HG03196 (cell line): Measurements from ENCODE around the gene TMCC1.
"Not testable (repeated sequence)": the region's sequence is repeated elsewhere in the genome, so short reads cannot be mapped to it uniquely, and the experiment has no call there.

Experiments
- ATAC-seq: cut with Tn5 transposase; IDR thresholded peaks from one replicate; pipeline ENCODE4 v1.9.1; 2021; ENCODE audit not compliant: unreplicated experiment

The TMCC1 gene

DNA sequence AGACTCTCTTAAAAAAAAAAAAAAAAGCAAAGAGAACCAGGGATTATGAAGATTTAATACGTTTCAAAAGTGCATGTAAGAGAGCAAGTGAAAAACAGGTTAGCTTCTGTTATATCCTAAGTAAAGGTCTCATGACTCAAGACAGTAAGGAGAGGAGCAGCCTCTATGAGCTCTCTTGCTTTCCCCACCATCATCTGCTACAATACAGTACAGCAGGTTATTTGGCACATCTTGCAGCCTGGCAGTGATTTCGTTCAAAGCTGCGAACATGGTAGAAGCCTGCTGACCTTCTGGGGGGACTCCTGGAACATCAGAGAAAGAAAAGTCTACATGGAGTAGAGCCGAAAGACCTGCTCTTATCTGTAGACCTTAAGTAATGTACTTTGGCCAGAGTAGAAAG lies 157.9 kb downstream of the TMCC1 start:
- ATAC-seq: no peak

DNA sequence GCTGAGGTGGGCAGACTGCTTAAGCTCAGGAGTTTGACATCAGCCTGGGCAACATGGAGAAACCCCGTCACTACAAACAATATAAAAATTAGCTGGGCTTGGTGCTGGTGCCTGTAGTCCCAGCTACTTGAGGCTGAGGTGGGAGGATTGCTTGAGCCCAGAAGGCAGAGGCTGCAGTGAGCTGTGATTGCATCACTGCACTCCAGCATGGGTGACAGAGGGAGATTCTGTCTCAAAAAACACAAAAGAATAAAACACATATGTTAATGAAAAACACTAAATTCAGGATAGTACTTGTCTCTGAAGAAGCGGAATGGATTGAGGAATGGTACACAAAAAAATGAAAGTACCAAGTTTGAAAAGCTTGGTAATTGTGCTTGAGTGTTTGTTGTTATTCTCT lies 159.1 kb downstream of the TMCC1 start:
- ATAC-seq: no peak

DNA sequence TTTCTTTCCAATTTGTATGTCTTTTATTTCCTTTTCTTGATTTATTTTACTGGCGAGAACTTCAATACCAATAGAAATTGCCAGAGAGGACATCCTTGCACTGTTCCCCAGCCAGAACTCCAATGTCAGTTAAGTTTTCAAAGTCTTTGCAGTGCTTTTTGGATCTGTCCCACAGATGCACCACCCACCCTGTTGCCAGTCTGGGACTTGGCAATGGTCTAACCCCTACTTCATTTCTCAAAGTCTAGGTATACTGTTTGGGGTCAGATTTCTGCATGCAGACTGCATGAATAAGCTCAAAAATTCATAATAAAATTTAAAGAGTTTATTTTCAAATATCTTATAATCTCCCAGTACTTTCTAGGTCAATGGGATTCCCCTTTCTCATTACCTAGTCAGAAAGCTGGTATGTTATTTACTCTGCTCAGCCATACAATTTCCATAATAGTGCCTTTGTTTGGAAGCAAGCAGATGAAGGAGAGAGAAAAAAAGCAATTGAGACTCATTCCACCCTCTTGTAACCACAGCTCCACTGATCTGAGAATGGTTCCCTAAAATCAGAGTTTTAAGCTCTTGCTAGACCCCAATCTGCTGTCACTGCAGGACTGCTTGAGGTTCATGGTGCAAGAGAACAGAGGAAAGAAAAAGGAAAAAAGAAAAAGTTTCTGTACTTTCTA lies 161.2 kb downstream of the TMCC1 start:
- ATAC-seq: no peak

DNA sequence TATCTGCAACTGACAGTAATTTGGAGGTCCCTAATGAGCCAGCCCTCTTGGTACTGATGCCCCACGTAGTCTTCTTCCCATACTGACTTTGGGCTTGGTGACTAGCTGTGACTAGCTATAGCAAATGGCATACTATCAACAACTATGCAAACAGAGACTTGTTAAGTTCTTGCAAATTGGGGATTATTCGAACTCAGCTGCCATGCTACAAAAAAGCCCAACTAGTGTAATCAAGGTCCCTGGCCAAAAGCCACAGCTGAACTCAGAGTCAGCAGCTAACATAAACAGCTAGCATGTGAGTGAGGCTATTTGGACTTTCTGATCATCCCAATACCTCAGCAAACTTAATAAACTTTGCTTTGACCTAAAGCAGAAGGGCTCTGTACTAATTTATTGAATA lies 165.8 kb downstream of the TMCC1 start:
- no peak for ATAC-seq

DNA sequence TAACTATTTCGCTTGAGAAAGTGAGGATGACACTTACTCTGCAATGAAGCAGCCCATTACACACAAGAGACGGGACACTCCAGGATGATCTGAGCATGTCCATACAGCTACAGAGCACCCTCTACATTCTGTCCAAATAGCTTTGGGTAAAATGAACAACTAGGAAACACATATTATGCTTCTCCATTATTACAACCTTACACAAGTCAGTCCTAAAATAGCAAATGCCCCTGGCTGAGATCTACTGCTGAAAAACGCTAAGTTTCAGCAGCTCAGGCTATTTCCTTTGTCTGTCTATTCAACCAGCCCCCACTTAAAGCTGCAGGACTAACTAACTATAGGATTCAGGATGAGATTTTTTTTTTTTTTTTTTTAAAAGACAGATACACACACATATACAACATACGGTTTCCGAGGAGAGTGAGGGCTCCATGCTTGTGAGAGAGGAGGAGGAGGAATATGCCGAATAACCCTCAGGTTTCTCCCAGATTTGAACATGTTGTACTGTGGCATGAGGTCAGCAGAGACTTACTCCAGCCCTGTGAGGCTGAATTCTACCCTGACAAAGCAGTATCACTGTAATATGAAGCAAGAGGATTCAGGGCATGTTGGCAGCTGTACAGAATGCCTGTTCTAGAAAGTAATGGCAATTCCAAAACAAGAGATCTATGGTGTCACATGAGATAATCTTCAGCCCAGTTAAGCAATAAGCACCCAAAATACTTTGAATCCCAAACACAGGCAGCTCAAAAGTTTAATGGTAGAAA lies 169.8 kb downstream of the TMCC1 start:
- no peak for ATAC-seq

DNA sequence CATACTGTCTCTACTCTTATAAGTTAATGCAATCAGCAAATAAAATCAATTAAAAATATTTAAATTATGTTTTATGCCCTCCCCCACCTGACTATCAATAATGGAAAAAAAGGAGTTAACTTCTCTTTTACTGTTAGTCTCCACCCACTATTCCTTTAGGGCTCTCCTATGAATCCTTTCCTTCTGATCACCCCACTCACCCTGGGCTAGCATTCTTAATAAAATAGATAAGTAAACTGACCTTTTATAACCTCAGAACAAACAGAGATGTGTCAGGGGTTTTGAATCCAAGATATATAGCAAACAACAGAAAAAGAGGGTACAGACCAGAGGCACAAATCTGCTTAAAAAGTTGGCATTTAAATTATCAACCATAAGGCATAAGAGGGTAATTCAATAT lies 171.0 kb downstream of the TMCC1 start:
- ATAC-seq: no peak

DNA sequence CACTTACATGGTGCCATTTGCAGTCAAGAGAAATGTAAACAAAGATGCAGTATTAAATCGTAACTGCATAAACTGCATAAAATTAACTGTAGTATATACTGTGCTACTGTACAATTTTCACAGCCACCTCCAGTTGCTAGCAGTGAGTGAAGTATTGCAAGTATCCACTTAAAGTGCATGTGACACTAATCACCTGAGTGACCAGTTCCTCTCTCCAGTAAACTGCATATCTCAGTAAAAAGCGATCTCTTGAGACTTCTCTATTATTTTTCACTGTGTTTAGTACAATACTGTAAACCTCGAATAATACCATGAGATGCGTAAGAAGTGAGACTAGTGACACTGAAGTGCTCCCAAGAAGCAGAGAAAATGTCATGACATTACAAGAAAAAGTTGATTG lies 175.3 kb downstream of the TMCC1 start:
- ATAC-seq: no peak

DNA sequence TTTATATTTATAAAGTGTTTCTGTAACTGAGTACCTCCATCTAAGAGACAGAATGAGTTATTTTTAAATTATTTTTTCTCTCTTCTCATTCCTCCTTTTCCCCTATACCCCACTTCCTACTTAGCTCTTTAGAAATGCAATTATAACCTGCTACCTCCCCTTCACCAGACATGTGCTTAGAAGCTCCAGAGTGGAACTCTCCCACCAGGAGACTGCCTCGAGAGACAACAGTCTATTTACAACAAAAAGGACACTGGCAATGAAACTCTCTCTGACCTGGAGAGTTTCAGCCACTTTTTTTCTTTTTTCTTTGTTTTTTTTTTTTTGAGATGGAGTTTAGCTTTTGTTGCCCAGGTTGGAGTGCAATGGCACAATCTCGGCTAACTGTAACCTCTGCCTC lies 177.7 kb downstream of the TMCC1 start:
- ATAC-seq: no peak

DNA sequence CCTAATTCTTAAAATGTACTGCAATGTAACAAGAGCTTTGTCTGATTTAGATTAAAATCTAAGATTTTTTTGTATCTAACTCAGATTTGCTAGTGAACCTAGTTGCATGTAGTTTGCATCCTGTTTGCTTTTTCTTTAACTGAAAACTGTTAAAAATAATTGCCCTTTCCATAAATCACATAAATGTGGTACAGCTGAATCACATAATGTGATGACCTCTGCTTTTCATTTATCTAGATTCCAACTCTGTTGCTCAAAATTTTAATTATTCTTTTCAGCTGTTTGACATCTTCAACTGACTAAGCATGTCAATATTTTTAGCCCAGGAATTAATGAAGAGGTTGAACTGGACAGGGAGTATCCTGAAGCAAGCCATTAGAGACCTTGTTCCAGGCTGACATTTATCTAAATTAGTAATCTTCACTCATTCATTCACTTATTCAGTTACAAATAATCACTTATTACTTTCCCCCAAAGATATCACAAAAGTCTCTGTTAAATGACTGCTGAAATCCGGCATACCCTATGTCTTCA lies 185.1 kb downstream of the TMCC1 start:
- no peak for ATAC-seq

DNA sequence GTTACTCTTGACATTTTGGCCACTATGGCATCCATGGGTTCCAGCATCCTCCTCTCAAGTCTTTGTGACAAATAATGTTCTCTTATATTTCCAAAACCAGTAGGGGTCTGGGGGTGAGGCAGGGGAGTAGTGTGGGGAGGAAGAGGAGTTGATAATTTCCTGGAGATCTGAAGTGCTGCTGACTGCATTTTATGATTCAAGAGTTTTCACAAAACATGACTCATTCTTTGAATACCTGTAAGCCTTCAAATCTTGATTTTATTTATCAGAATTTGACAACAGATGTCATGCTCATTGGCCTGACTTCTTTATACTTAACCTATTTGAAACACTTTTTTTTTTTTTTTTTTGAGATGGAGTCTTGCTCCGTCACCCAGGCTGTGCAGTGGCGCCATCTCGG lies 188.2 kb downstream of the TMCC1 start:
- no peak for ATAC-seq

DNA sequence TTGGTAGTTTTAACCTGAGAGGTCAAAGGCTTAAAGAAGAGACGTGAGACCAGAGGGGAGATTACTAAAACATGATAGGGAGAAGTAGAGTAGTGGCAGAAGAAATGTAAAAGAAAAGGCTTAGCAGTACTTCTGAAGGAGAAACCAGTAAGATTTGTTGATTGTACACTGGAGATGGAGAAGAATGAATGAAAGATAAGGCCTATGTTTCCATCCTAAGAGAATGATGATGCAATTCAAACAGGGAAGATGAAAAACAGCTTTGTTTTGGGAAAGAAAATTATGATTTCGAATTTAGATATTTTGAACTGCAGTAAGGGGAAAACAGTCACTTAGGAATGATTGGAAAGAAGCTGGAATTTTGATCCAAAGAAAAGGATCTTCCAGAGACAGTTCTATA lies 189.6 kb downstream of the TMCC1 start:
- no peak for ATAC-seq

DNA sequence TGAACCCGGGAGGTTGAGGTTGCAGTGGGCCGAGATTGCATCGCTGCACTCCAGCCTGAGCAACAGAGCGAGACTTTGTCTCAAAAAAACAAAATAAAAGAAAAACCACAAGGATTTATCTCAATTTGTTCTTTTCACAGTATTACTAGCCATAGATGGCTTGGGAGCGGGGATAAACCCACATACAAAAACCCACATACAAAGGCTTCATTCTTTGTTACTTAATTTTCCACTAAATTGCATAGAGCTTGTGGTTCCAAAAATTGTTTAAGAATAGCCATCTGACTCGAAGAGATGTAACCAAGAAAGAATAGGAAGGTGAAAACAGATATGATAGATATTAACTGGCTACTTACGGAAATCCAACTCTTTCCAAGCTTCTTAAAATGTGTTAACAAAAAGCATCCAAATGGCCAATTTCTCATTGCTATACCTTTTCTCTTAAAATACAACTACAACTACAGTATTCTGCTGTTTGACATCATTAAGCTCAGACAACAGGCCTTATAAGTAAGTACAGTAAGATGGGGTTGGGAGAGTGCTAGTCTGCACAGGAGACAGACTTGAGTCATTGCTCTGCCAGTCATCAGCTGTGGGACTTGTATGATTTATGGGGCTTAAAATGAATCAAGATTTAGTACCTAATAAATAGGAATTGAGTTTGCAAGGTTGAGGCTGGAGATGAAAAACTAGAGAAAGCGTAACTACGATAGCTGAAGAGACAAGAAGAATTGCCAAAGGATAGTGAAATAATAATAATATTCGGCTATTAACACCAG lies 190.4 kb downstream of the TMCC1 start:
- no peak for ATAC-seq

DNA sequence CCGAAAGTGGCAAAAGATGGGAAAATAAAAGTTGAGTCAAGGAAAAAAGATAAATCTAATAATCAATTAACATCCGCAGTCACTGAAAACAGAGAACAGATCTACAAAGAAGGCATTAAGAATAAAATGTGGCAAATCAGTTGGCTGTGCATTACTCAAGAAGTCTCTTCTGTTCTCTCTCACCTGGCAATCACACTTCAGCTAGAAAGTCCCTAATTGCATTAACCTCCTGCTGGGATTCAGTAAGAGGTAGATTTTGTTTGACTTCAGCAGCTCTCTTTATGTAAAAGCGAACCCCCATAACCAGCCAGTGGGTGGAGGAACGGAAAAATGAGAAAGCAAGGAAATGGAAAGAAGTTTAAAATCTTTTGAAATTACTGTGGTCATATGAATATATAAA lies 192.3 kb downstream of the TMCC1 start:
- ATAC-seq: no peak

DNA sequence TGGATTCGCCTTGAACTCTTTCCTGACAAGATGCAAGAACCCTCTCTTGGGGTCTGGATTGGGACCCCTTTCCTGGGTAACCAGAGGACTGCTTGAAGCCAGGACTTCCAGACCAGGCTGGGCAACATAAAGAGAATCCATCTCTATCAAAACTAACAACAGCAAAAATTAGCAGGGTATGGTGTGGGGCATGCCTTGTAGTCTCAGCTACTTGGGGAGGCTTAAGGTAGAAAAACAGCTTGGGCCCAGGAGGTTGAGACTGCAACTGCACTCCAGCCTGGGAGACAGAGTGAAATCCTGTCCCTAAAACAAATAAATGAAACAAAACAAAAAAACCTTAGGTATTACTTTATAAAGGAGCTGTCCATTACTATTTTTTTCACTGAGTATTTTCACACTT lies 193.9 kb downstream of the TMCC1 start:
- ATAC-seq: no peak

DNA sequence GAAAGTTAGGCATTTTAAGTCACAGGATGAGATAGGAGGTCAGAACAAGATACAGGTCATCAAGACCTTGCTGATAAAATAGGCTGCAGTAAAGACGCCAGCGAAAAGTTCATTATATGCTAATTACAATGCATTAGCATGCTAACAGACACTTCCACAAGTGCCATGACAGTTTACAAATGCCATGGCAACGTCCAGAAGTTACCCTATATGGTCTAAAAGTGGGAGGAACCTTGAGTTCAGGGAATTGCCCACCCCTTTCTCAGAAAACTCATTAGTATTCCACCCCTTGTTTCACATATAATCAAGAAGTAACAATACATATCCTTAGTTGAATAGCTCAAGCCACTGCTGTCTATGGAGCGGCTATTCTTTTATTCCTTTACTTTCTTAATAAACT lies 194.3 kb downstream of the TMCC1 start:
- ATAC-seq: no peak

DNA sequence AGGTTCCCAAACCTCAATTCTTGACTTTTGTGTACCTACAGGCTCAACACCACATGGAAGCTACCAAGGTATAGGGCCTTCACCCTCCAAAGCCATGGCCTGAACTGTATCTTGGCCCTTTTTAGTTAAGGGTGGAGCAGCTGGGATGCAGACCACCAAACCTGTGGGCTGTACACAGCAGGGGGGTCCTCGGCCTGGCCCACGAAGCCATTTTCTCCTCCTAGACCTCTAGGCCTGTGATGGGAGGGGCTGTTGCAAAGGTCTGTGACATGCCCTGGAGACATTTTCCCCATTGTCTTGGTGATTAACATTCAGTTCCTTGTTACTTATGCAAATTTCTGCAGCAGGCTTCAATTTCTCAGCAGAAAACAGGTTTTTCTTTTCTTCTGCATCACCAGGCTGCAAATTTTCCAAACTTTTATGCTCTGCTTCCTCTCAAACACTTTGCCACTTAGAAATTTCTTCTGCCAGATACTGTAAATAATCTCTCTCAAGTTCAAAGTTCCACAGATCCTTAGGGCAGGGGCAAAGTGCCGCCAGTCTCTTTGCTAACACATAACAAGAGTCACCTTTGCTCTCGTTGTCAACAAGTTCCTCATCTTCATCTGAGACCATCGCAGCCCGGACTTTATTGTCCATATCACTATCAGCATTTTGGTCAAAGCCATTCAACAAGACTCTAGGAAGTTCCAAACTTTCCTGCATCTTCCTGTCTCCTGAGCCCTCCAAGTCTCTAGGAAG lies 196.1 kb downstream of the TMCC1 start:
- no peak for ATAC-seq

DNA sequence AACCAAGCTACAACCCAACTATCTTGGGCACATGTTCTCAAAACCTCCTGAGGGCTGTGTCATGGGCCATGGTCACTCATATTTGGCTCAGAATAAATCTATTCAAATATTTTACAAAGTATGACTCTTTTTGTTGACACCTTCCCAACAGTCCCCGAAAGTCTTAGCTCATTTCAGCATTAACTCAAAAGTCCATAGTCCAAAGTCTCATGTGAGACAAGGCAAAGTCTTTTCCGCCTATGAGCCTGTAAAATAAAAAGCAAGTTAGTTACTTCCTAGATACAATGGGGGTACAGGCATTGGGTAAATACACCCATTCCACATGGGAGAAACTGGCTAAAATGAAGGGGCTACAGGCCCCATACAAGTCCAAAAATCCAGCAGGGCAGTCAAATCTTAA lies 197.1 kb downstream of the TMCC1 start:
- not testable (repeated sequence) for ATAC-seq

DNA sequence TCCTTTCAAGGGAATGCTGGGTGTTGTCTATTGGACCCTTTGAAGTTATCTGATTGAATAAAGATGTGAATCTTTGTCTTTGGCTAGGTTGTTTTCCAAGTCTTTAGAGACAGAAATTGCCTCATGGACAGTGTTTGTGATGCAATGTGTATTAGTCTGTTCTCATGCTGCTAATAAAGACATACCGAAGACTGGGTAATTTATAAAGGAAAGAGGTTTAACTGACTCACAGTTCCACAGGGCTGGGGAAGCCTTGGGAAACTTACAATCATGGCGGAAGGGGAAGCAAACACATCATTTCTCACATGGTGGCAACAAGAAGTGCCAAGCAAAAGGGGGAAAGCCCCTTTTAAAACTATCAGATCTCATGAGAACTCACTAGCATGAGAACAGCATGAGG lies 198.3 kb downstream of the TMCC1 start:
- no peak for ATAC-seq

DNA sequence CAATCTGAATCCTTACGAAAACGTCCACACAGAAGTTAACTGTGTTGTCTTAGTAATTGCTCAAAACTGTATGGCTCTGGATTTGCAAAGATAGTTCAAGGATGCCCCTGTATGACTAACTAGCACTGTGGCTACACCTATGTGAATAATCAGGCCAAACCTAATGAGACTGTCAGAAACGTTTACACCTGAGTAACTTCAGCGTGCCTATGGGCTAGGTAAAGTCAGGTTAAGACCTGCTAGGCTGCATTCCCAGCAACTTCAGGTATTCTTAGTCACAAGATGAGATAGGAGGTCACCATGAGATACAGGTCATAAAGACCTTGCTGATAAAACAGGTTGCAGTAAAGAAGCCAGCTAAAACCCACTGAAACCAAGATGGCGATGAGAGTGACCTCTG lies 199.3 kb downstream of the TMCC1 start:
- no peak for ATAC-seq

DNA sequence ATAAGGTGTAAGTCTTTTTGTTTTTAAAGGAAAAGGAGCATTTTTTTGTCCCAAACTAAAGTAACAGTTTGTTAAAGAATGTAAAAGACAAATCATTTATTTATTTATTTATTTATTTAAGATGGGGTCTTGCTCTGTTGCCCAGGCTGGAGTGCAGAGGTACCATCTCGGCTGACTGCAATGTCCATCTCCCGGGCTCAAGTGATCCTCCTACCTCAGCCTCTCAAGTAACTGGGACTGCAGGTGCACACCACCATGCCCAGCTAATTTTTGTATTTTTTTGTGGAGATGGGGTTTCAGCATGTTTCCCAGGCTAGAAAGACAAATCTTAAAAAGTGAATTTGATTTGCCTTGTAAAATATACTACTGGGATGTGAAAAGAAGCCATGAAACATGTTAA lies 200.8 kb downstream of the TMCC1 start:
- no peak for ATAC-seq

DNA sequence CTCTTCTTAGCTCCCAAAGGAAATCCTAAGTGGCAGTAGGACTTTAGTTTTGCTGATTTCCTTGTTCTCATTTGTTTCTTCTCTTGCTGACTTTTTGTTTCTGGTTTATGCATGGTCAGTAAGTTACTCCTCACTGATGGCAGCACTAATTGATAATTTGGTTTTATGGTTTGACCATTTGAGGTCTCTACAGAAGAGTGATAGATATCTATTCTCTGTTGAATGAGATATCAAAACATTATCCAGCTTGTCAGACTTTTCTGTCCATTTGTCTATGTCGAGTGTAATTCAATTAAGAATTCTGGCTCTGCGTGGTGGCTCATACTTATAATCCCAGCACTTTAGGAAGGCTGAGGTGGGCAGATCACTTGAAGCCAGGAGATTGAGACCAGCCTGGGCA lies 202.5 kb downstream of the TMCC1 start:
- ATAC-seq: no peak
